ENCODE data around the gene CAMK1D.
A peak's percentile ranks its signal among the peaks of the same experiment; 100 is the strongest.

CAMK1D gene

GRCh38 chr10:12697764-12698163, 348.4 kb downstream of the CAMK1D start:
- no peak overlapping the region for H3K4me3 ChIP-seq (ENCODE audit: low read depth, low read length)
- in situ Hi-C loops (cut with HindIII; ENCODE audit: low sequenced_read_pairs) = no loop called here
- no peak for DNase-seq (ENCODE audit: low read depth, low spot score)
- TF ChIP-seq CTCF (IDR thresholded peaks at IDR 0.05; ENCODE audit: low read depth, low read length) = no peak

GRCh38 chr10:12699258-12699700, 349.9 kb downstream of the CAMK1D start:
- TF ChIP-seq CTCF (IDR thresholded peaks at IDR 0.05; ENCODE audit: low read depth, low read length) = no peak
- DNase-seq (ENCODE audit: low read depth, low spot score) = peak; percentile 66
- in situ Hi-C loops (cut with HindIII; ENCODE audit: low sequenced_read_pairs) = no loop called here
- no peak overlapping the region for H3K4me3 ChIP-seq (ENCODE audit: low read depth, low read length)

- no peak overlapping the region for H3K4me3 ChIP-seq (ENCODE audit: low read depth, low read length)
- no peak for TF ChIP-seq CTCF (IDR thresholded peaks at IDR 0.05; ENCODE audit: low read depth, low read length)
- in situ Hi-C loops (cut with HindIII; ENCODE audit: low sequenced_read_pairs) = no loop called here
- DNase-seq (ENCODE audit: low read depth, low spot score) = no peak
Observed at GRCh38 chr10:12699781-12700556, 350.6 kb downstream of the CAMK1D start.

GRCh38 chr10:12700557-12700874, 351.2 kb downstream of the CAMK1D start:
- no peak overlapping the region for H3K4me3 ChIP-seq (ENCODE audit: low read depth, low read length)
- no peak for DNase-seq (ENCODE audit: low read depth, low spot score)
- in situ Hi-C loops (cut with HindIII; ENCODE audit: low sequenced_read_pairs) = no loop called here
- TF ChIP-seq CTCF (IDR thresholded peaks at IDR 0.05; ENCODE audit: low read depth, low read length) = no peak

GRCh38 chr10:12701696-12702095, 352.3 kb downstream of the CAMK1D start:
- in situ Hi-C loops (cut with HindIII; ENCODE audit: low sequenced_read_pairs) = no loop called here
- DNase-seq (ENCODE audit: low read depth, low spot score) = peak; percentile 17
- H3K4me3 ChIP-seq (ENCODE audit: low read depth, low read length) = no peak overlapping the region
- TF ChIP-seq CTCF (IDR thresholded peaks at IDR 0.05; ENCODE audit: low read depth, low read length) = no peak

- in situ Hi-C loops (cut with HindIII; ENCODE audit: low sequenced_read_pairs) = no loop called here
- no peak for TF ChIP-seq CTCF (IDR thresholded peaks at IDR 0.05; ENCODE audit: low read depth, low read length)
- DNase-seq (ENCODE audit: low read depth, low spot score) = no peak
- H3K4me3 ChIP-seq (ENCODE audit: low read depth, low read length) = no peak overlapping the region
Observed at GRCh38 chr10:12702215-12702770, 352.9 kb downstream of the CAMK1D start.

Measured in astrocyte of the spinal cord (primary cell).